ENCODE measurements around the gene HNRNPL. TPM values are rescaled to one million over a fixed set of nuclear protein-coding genes. Genes with fewer than 3 reads are reported as not detected.

The HNRNPL gene
- total and polyA plus RNA-seq, 2 donors from 2014 or later = 168 to 278 TPM

DNA sequence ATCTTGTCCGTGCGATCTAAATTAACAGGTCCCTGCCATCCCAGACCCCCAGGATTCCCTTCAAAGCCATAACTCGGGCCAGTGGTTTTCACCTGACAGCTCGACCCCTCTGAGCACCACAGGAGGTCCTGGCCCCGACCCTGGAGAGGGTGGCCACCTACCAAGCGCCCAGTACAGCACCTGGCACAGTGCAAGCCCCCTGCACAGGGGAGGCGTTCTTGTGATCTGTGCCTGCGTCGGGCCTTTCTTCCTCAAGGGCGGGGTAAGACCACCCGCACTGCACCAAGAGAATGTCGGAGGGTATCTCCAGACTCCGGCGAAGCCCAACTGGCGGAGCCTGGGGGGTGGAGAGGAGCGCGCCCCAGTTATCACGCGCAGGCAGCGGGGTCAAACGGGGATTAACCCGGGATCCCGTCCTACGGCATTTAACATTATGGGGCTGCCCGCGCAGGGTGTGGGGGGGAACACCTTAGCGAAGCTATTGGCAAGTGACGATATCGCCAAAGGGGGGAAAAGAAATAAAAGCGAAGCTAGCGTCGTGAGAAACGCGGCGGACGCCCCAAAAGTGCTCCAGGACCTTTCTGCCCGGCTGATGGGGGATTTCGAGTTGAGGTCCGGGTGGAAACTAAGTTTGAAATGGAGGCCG lies 1.3 kb upstream of the HNRNPL start:
- no peaks in the 10 kb centered on the region for H3K9me3 ChIP-seq (ENCODE audit: control insufficient read depth in 2 of 3, insufficient read depth in 1 of 3, low read length in 3 of 3)
- TF ChIP-seq, protein P1, sequence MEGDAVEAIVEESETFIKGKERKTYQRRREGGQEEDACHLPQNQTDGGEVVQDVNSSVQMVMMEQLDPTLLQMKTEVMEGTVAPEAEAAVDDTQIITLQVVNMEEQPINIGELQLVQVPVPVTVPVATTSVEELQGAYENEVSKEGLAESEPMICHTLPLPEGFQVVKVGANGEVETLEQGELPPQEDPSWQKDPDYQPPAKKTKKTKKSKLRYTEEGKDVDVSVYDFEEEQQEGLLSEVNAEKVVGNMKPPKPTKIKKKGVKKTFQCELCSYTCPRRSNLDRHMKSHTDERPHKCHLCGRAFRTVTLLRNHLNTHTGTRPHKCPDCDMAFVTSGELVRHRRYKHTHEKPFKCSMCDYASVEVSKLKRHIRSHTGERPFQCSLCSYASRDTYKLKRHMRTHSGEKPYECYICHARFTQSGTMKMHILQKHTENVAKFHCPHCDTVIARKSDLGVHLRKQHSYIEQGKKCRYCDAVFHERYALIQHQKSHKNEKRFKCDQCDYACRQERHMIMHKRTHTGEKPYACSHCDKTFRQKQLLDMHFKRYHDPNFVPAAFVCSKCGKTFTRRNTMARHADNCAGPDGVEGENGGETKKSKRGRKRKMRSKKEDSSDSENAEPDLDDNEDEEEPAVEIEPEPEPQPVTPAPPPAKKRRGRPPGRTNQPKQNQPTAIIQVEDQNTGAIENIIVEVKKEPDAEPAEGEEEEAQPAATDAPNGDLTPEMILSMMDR (IDR thresholded peaks at IDR 0.05; ENCODE audit: borderline replicate concordance, extremely low read depth, insufficient read depth) = no peak
- peak overlapping the region; percentile 85 to 97 (median 93) for H3K9ac ChIP-seq (ENCODE audit: low read length in 3 of 3)
- DNase-seq = peak in 3 of 5 donors; percentile 67 to 89 (median 88)
- no peak for FAIRE-seq
- intact Hi-C loops (cut with DNase I) = no loop called here
- peaks cover 5 to 16% (median 14%) of the 10 kb centered on the region in 3 donors for H3K36me3 ChIP-seq (ENCODE audit: control insufficient read depth in 2 of 3, insufficient read depth in 3 of 3, low read length in 3 of 3)
- peaks cover 0 to 31% (median 15%) of the 10 kb centered on the region in 3 donors for H3K4me1 ChIP-seq (ENCODE audit: control insufficient read depth in 2 of 3, insufficient read depth in 2 of 3, low read depth in 1 of 3, low read length in 3 of 3)
- H3K4me3 ChIP-seq (ENCODE audit: low read length in 3 of 3) = peak overlapping the region; percentile 83 to 96 (median 83)
- no peaks in the 10 kb centered on the region for H3K27me3 ChIP-seq (ENCODE audit: control insufficient read depth, insufficient read depth, low read length)
- peak overlapping the region; percentile 99 for H3K27ac ChIP-seq (ENCODE audit: low read depth in 2 of 2, low read length in 2 of 2)

DNA sequence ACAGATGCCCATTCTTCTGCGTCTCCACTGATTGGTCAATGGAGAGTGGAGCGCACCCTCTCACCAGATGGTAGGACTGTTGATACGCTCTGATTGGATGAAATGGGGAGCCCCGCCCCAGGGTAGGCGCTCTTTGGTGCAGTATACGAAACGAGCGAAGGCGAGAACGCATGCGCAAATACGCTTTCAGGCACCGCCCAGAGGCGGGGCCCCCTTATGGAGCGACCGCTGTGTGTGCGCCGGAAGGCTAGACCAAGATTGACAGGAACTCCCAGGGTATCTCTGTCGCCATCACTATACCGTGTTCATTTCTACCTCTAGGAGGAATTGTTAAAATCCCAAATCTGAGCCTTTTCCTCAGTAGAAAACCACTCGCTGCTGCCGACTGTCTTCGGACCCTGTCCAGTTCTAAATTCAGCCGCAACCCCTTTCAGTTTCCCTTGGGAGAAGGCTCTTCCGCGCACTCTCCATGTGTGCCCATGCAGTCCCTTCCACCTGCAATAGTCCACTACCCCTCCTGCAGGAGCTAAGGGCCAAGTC lies 720 bp upstream of the HNRNPL start:
- DNase-seq (peak in 3 of 5 donors; percentile 100), FAIRE-seq (no peak)
- intact Hi-C loops (cut with DNase I) = no loop called here
- Histone ChIP-seq H3K27me3 (ENCODE audit: control insufficient read depth, insufficient read depth, low read length) (no peaks in the 10 kb centered on the region), H3K4me1 (ENCODE audit: control insufficient read depth in 2 of 3, insufficient read depth in 2 of 3, low read depth in 1 of 3, low read length in 3 of 3) (peaks cover 0 to 31% (median 15%) of the 10 kb centered on the region in 3 donors), H3K27ac (ENCODE audit: low read depth in 2 of 2, low read length in 2 of 2) (peak overlapping the region; percentile 99), H3K36me3 (ENCODE audit: control insufficient read depth in 2 of 3, insufficient read depth in 3 of 3, low read length in 3 of 3) (peaks cover 8 to 22% (median 20%) of the 10 kb centered on the region in 3 donors), H3K9ac (ENCODE audit: low read length in 3 of 3) (peak overlapping the region; percentile 85 to 97 (median 93)), H3K9me3 (ENCODE audit: control insufficient read depth in 2 of 3, insufficient read depth in 1 of 3, low read length in 3 of 3) (no peaks in the 10 kb centered on the region), H3K4me3 (ENCODE audit: low read length in 3 of 3) (peak overlapping the region; percentile 83 to 96 (median 83))
- TF ChIP-seq, protein P1 (IDR thresholded peaks at IDR 0.05; ENCODE audit: borderline replicate concordance, extremely low read depth, insufficient read depth) = no peak

DNA sequence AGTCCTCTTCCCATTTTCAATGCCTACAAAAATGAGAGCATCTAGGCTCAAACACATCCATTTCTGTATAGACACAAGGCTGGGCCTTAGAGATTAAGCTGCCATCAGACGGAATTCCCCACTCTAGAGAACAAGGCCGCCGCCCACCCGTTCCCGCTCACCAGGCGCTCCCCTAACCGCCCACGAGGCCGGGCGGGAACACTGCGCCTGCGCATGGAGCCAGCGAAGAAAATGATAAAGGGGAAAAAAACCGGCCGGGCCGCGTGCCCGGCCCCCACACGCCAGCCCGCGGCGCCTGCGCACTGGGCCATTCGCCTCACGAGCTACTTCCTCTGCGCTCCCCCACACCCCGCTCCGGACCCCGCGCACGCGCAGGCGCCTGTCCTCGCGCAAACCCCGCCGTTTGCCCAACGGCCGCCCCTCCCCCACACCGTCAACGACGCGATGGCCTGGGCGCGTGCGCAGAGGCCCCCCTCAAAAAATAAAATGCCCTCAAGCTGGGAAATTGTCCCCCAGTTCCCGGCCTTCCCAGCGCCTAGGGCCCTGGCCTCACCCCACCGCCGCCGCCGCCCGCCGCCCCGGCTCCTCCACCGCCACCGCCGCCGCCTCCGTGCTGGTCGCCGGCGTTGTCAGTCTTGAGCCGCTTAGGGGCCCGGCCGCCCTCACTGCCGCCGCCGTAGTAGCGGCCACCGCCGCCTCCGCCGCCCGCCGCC lies 483 bp downstream of the HNRNPL start:
- H3K36me3 ChIP-seq (ENCODE audit: control insufficient read depth in 2 of 3, insufficient read depth in 3 of 3, low read length in 3 of 3) = peaks cover 14 to 34% (median 28%) of the 10 kb centered on the region in 3 donors
- peak overlapping the region; percentile 80 to 89 (median 82) for H3K4me3 ChIP-seq (ENCODE audit: low read length in 3 of 3)
- DNase-seq (peak; percentile 97 to 99 (median 98)), FAIRE-seq (no peak)
- H3K9ac ChIP-seq (ENCODE audit: low read length in 3 of 3) = peak overlapping the region; percentile 9 to 85 (median 72)
- peaks cover 0 to 31% (median 15%) of the 10 kb centered on the region in 3 donors for H3K4me1 ChIP-seq (ENCODE audit: control insufficient read depth in 2 of 3, insufficient read depth in 2 of 3, low read depth in 1 of 3, low read length in 3 of 3)
- TF ChIP-seq, protein P1 (IDR thresholded peaks at IDR 0.05; ENCODE audit: borderline replicate concordance, extremely low read depth, insufficient read depth) = no peak
- H3K27ac ChIP-seq (ENCODE audit: low read depth in 2 of 2, low read length in 2 of 2) = peak overlapping the region; percentile 100
- no peaks in the 10 kb centered on the region for H3K27me3 ChIP-seq (ENCODE audit: control insufficient read depth, insufficient read depth, low read length)
- H3K9me3 ChIP-seq (ENCODE audit: control insufficient read depth in 2 of 3, insufficient read depth in 1 of 3, low read length in 3 of 3) = no peaks in the 10 kb centered on the region
- intact Hi-C loops (cut with DNase I) = no loop called here

Data from kidney (tissue), 14 donors.